ENCODE results near the gene SLC4A11. TPM values are rescaled to one million over a fixed set of nuclear protein-coding genes. Genes with fewer than 3 reads are reported as not detected.
"Not testable (repeated sequence)": the region's sequence is repeated elsewhere in the genome, so short reads cannot be mapped to it uniquely, and the experiment has no call there.

Gene SLC4A11
- total RNA-seq, 1 experiment from 2014 or later: 0.24 TPM

DNA sequence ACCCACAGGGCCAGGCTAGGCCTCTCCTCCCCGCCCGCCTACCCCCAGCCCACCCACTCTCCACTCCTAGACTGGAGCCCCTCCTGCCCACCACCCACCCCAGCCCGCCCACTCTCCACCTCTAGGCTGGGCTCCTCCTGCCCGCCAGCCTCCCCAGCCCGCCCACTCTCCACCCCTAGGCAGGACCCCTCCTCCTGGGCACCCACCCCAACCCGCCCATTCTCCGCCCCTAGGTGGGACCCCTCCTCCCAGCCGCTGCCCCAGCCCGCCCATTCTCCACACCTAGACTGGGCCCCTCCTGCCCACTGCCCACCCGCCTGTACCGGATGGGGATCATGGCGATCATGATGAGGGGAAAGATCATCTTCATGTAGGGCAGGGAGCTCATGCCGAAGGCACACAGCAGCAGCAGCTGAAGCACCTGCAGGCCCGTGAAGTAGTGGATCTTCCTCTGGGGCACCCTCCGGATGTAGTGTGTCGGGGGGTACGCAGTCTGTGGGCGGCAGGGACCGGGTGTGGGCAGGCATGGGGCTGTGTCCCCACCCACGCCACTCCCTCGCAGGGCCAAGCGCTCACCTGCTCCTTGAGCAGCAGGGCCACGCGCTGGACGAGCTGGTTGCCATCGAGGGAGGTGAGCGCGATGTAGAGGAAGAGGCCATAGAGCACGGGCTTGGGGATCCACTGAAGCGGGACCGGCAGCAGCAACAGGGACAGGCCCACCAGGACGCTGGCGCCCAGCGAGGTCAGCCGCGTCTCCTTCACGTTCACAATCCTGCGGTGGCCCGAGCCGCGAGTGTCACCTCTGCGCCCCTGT lies 10.8 kb downstream of the SLC4A11 start:
- Histone ChIP-seq H3K4me3 (no peak overlapping the region), H3K4me1 (replicated peaks) (no peaks in the 10 kb centered on the region), H3K27ac (no peak overlapping the region), H3K27me3 (replicated peaks) (no peaks in the 10 kb centered on the region), H3K36me3 (peaks cover 2% of the 10 kb centered on the region; the same call in 1 of the 2 replicates), H3K9me3 (replicated peaks) (no peaks in the 10 kb centered on the region)
- DNase-seq (ENCODE audit: low read depth in 1 of 2, low spot score in 2 of 2): no peak

DNA sequence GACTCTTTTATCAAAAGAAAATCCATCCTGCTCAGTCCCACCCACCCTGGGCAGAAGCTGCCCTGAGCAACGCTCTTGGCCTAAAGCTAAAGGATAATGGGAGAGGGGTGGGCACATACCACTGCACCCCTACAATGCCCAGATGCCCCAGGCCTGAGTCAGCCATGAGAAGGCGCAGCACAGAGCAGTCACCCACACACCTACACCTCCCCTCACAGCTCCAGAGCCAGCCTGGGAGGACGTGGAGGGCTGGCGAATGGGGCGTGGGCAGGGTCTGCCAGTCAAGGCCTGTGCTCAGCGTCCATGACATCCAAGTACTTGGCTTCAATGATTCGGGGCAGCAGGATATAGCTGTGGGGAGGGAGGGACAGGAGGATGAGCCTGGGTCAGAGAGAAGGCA lies 11.5 kb downstream of the SLC4A11 start:
- peaks cover 6% of the 10 kb centered on the region for H3K36me3 ChIP-seq
- no peak for DNase-seq (ENCODE audit: low read depth in 1 of 2, low spot score in 2 of 2)
- H3K4me1 ChIP-seq (replicated peaks): no peaks in the 10 kb centered on the region
- no peaks in the 10 kb centered on the region for H3K9me3 ChIP-seq (replicated peaks)
- H3K27me3 ChIP-seq (replicated peaks): no peaks in the 10 kb centered on the region
- no peak overlapping the region for H3K4me3 ChIP-seq
- H3K27ac ChIP-seq: no peak overlapping the region

DNA sequence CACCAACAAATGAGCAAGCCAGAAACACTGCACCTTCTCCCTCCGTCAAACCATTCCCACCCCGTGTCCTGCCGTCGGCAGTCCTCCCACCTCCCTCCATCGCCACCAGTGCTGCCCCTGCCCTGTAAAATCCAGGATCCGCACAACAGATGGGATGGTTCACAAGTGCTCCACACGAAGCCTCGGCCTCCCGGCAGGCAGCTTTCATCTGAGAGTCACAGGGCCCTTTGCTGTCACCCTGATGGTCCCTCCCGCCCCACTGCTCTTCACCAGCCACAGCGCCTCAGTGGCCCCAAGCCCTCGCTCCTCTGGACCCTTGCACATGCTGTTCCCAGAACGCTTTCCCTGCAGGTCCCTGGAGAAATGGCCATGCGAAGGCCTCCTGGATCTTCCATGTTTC lies 12.1 kb downstream of the SLC4A11 start:
- peaks cover 11% of the 10 kb centered on the region for H3K36me3 ChIP-seq
- H3K27me3 ChIP-seq (replicated peaks): no peaks in the 10 kb centered on the region
- no peaks in the 10 kb centered on the region for H3K9me3 ChIP-seq (replicated peaks)
- no peak overlapping the region for H3K27ac ChIP-seq
- no peak for DNase-seq (ENCODE audit: low read depth in 1 of 2, low spot score in 2 of 2)
- H3K4me1 ChIP-seq (replicated peaks): no peaks in the 10 kb centered on the region
- H3K4me3 ChIP-seq: no peak overlapping the region

DNA sequence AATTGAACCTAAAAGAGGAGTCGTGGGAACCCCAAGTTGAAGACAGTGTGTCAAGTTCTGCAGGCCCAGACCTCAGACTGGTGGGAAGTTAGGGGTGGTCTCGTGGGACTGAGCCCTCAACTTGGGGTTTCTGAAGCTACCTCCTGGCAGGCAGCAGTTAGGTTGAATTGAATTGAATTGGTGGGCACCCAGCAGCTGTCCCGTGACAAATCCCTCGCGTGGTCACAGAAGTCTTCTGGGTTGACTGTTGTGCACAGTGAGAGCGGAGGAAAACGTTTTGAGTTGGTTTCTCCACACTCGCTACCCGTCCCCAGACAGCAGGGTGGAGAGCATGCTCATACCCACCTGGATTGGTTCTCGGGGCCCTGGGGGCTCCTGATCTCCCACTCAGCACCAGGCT lies 12.9 kb downstream of the SLC4A11 start:
- Histone ChIP-seq H3K36me3 (peaks cover 18% of the 10 kb centered on the region), H3K9me3 (replicated peaks) (no peaks in the 10 kb centered on the region), H3K27me3 (replicated peaks) (no peaks in the 10 kb centered on the region), H3K27ac (no peak overlapping the region), H3K4me3 (no peak overlapping the region), H3K4me1 (replicated peaks) (no peaks in the 10 kb centered on the region)
- no peak for DNase-seq (ENCODE audit: low read depth in 1 of 2, low spot score in 2 of 2)

DNA sequence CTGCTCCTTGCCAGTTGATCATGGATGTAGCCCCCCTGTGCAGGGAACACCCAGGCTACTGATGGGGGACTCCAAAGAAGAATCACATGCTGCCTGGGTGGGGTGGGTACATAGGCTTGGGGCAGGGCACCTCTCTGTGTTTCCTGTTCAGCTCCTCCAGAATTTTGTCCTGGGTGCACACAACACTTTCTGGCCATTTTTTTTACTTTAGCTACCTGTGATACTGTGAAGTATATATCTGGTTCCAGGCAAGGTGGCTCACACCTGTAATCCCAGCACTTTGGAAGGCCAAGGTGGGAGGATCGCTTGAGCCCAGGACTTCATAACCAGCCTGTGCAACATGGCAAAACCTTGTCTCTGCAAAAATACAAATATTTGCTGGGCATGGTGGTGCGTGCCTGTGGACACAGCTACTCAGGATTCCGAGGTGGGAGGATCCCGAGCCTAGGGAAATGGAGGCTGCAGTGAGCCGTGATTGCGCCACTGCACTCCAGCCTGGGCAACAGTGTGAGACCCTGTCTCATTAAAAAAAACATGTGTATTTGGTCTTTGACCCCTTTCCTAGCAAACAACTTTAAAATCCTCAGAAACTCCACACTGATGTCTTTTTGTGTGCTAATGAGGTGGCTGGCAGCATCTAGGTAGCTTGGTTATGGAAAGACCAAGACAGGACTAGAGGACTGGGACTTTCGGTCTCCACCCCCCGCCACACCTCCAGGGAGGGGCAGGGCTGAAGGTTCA lies 14.1 kb downstream of the SLC4A11 start:
- Histone ChIP-seq H3K27me3 (replicated peaks) (no peaks in the 10 kb centered on the region), H3K4me1 (replicated peaks) (no peaks in the 10 kb centered on the region), H3K36me3 (peaks cover 23% of the 10 kb centered on the region), H3K27ac (no peak overlapping the region), H3K4me3 (no peak overlapping the region), H3K9me3 (replicated peaks) (no peaks in the 10 kb centered on the region)
- no peak for DNase-seq (ENCODE audit: low read depth in 1 of 2, low spot score in 2 of 2)

DNA sequence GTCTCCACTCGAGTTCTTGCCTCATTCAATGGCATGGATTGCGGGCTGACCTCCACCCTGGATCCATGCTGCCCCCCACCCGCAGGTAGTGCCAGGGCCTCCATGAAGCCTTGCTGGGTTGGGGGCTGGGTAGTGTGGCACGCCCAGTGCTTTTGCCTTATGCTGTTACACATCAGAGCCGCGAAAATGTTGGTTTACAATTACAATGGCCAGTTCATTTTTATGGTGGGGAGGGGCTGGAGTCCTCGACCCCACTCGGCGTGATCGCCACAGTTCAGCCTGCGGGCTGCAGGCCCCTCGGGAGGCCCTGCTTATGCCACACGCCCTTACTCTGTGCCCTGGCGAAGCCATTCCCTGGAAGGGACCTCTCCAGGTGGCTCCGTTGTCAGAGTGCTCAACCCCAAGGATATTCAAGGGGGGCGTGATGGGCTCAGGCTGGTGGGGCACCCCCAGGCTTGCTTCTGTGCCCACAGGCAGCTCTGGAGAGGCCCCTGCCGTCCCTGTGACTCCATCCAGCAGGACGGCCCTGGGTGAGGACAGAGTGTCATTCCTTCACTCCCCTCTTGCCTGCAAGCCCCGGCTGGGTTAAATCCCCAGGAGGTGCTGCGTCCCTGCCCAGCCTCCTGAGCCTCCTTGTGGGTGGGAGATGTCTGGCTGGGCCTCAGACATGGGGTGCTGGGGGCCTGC lies 14.9 kb downstream of the SLC4A11 start:
- Histone ChIP-seq H3K9me3 (replicated peaks) (no peaks in the 10 kb centered on the region), H3K36me3 (peaks cover 27% of the 10 kb centered on the region), H3K27ac (no peak overlapping the region), H3K27me3 (replicated peaks) (no peaks in the 10 kb centered on the region), H3K4me3 (no peak overlapping the region), H3K4me1 (replicated peaks) (no peaks in the 10 kb centered on the region)
- no peak for DNase-seq (ENCODE audit: low read depth in 1 of 2, low spot score in 2 of 2)

DNA sequence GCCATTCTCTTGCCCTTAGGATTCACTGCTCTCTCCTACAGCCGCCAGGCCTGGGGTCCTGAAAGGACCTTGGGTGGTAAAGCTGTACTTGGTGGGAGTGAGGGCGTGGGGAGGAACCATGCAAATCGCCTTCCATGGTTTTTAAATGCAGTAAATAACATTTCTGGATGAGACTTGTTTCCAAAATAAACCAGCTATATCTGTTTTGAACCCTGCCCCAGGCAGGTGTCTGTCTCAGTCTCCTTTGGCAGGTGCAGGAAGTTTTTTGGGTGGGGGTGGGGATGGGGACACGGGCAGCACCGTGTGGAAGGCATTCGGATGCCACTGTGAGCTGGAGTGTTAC lies 15.4 kb downstream of the SLC4A11 start:
- Histone ChIP-seq H3K9me3 (replicated peaks) (no peaks in the 10 kb centered on the region), H3K4me3 (no peak overlapping the region), H3K27me3 (replicated peaks) (no peaks in the 10 kb centered on the region), H3K27ac (no peak overlapping the region), H3K36me3 (peaks cover 29% of the 10 kb centered on the region), H3K4me1 (replicated peaks) (0 out of 2 replicates have a peak, but pooled peaks cover under 1% of the 10 kb centered on the region)
- no peak for DNase-seq (ENCODE audit: low read depth in 1 of 2, low spot score in 2 of 2)

DNA sequence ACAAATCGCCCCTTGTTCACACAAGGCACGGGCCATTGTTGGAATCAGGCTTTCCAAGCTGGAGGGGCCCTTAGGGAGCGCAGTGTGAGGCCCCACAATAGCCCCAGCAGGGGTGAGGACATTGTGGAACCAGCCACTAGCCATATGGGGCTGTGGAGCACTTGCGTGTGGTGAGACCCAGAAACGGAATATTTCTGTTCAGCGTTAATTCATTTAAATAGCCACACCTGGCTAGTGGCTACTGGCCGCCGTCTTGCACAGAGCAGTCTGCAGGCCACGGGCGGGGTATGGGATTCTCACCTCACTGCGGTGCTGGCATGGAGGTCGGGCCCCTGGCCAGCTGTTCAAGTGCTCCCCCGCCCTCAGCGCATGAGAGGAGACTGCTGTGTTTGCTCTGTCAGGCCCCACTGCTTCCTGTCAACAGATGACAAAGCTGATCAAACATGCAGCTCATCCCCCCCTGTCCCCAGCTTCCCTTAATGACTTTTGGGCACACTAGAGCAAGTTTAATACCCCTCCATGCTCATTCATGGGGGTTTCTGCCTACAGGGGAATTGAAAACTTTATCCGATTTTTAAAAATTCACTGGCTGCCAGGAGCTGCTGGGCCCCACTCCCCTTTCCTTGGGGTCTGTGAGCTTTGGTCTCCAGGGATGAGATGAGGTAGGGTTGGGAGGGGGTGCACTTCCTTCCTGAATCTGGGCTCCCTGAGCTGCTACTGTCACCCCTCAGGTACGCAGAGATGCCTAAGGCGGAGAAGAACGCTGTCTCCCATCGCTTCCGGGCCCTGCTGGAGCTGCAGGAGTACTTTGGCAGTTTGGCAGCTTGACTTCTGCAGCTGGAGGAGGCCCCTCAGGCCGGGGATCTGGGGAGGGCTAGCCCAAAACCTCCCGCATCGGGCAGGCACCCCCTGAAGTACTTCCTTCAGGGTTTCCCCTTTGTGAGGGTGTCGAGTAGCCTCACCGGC lies 16.1 kb downstream of the SLC4A11 start:
- H3K9me3 ChIP-seq (replicated peaks): no peaks in the 10 kb centered on the region
- no peak overlapping the region for H3K4me3 ChIP-seq
- H3K27me3 ChIP-seq (replicated peaks): no peaks in the 10 kb centered on the region
- H3K27ac ChIP-seq: no peak overlapping the region
- DNase-seq (ENCODE audit: low read depth in 1 of 2, low spot score in 2 of 2): no peak
- peaks cover 36% of the 10 kb centered on the region for H3K36me3 ChIP-seq
- 0 out of 2 replicates have a peak, but pooled peaks cover 7% of the 10 kb centered on the region for H3K4me1 ChIP-seq (replicated peaks)

DNA sequence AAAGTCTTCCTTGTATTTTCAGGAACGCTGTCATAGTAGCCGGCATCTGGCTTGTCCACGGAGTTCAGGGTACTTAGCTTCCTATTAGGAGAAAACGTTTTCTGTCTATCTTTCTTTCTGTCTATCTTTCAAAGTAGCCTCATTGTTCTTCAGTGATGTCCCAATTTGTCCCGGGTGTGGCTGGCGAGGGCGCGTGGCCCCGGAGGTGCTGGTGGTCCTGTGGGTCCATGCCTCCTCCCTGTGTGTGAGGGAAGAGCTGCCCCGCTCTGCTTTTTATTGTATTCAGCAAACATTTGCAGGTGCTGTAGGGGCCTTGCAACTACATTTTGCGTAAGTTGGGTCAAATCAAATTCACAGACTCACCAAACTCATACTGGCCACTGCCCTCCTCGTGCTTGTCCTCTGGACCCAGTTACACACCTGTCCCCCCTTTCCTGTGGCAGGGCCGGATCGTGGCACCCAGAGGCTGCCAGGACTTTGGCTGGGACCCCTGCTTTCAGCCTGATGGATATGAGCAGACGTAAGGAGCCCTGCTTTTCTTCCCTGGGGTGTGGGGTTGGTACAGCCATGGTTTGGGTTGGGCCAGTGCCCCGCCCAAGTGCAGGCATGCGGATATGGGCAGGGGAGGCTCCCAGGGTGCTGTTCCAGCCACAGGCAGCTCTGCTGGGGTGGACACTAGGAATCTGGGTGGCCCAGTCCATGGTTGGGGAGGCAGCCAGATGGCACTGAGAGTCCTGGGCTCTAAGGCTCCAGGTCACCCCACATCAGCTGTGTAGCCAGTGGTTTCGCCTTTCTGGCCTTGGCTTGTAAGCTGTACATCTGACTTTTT lies 17.4 kb downstream of the SLC4A11 start:
- DNase-seq (ENCODE audit: low read depth in 1 of 2, low spot score in 2 of 2): no peak
- Histone ChIP-seq H3K27ac (no peak overlapping the region), H3K4me1 (replicated peaks) (0 out of 2 replicates have a peak, but pooled peaks cover 7% of the 10 kb centered on the region), H3K36me3 (peaks cover 42% of the 10 kb centered on the region), H3K9me3 (replicated peaks) (no peaks in the 10 kb centered on the region), H3K27me3 (replicated peaks) (no peaks in the 10 kb centered on the region), H3K4me3 (no peak overlapping the region)

DNA sequence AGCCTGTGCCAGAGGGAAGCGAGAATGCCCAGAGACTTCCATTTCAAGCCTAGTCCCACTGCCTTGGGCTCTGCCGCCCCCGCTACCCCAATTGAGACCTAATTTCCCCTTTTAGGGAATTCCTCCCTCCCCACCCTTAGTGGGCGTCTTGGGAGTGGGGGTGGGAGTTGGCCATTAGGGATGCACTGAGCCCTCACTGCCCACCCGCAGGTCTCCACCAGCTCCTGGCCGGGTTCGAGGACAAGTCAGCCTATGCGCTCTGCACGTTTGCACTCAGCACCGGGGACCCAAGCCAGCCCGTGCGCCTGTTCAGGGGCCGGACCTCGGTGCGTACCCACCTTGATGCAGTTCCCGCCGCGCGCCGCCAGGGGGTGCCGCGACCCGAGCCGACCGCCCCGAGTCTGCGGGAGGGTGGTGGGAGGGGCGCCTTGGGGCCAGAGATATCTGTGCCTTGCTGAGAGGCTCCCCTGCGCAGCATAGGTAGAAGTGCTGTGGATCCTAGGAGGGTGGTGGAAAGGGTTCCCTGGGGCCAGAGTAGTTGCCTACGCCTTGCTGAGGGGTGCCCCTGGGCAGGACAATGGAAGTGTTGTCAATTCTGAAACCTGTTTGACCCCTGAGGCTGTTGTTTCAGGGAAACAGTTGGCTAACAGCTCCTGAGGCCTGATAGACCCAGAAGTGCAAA lies 20.5 kb downstream of the SLC4A11 start:
- peak; percentile 33 to 59 for DNase-seq (ENCODE audit: low read depth in 1 of 2, low spot score in 2 of 2)
- H3K4me3 ChIP-seq: no peak overlapping the region
- no peaks in the 10 kb centered on the region for H3K9me3 ChIP-seq (replicated peaks)
- no peak overlapping the region for H3K27ac ChIP-seq
- H3K36me3 ChIP-seq: peaks cover 61% of the 10 kb centered on the region
- no peaks in the 10 kb centered on the region for H3K27me3 ChIP-seq (replicated peaks)
- 0 out of 2 replicates have a peak, but pooled peaks cover 7% of the 10 kb centered on the region for H3K4me1 ChIP-seq (replicated peaks)

DNA sequence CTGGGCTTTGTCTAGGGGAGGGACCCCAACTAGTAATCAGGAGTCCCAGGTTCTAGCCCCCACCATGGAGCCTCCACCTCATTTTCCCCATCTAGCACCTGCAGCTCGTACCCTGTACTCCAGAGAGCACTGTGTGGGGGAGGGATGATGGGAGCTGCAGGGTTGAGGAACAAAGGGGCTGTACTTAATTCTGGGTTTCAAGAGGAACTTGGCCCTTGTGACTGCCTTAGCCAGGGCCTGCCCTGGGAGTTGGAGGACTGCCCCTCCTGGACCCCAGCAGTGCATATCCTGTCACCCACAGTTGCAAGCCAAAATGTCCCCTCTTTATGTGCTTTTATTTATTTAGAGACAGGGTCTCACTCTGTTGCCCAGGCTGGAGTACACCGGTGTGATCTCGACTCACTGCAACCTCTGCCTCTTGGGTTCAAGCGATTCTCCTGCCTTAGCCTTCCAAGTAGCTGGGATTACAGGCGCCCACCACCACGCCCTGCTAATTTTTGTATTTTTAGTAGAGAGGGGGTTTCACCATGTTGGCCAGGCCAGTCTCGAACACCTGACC lies 23.6 kb downstream of the SLC4A11 start:
- not testable (repeated sequence) for H3K27me3 ChIP-seq (replicated peaks); H3K4me3 ChIP-seq; DNase-seq (ENCODE audit: low read depth in 1 of 2, low spot score in 2 of 2); H3K9me3 ChIP-seq (replicated peaks); H3K27ac ChIP-seq; H3K4me1 ChIP-seq (replicated peaks)
- peaks cover 50% of the 10 kb centered on the region for H3K36me3 ChIP-seq

DNA sequence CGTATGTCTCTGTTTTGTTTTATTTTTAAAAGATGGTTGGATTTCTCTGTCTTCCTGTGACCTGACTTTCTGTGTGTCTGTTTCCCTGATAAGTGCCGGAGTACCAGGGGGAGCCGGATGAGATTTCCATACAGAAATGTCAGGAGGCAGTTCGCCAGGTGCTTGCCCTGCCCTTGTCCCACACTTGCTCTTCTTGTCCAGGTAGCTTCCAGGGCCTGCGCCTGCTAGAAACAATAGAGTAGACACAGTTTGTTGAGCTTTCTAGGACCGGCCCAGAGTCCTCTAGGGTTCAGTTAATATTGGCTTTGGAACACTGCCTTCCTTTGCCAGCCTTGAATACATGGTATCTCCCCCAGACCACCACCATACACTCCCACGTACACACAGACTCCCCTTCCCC lies 25.8 kb downstream of the SLC4A11 start:
- H3K27ac ChIP-seq: no peak overlapping the region
- peaks cover 44% of the 10 kb centered on the region for H3K36me3 ChIP-seq
- DNase-seq (ENCODE audit: low read depth in 1 of 2, low spot score in 2 of 2): no peak
- no peak overlapping the region for H3K4me3 ChIP-seq
- H3K9me3 ChIP-seq (replicated peaks): no peaks in the 10 kb centered on the region
- peaks cover 16% of the 10 kb centered on the region for H3K4me1 ChIP-seq (replicated peaks)
- H3K27me3 ChIP-seq (replicated peaks): no peaks in the 10 kb centered on the region
